T follicular helper cell (primary cell): ENCODE results near the gene ACADS.

Source experiments
- DNase-seq: peaks from one replicate; pipeline ENCODE4 v3.0.0-alpha.2; 2020; ENCODE audit warnings: low read depth
- total RNA-seq, 2 experiments: gene quantifications; one replicate each; lab custom pipeline; 2026; lab: John Stamatoyannopoulos, UW

The ACADS gene
- 11.4 to 19.1 reads per million in 2 experiments for total RNA-seq

GRCh38 chr12:120725659-120726509 lies at the start of gene ACADS:
Gene ACADS, plus strand, starts transcription at chr12:120725826. Its CDS starts 60 bp downstream, at chr12:120725886.
- peak; percentile 83 for DNase-seq

- DNase-seq: no peak
Observed at GRCh38 chr12:120677765-120678473, 47.7 kb upstream of the ACADS start.

- no peak for DNase-seq
Observed at GRCh38 chr12:120678572-120678971, 47.1 kb upstream of the ACADS start.

- DNase-seq: no peak
Observed at GRCh38 chr12:120680165-120680738, 45.4 kb upstream of the ACADS start.

GRCh38 chr12:120684523-120684932 lies 41.1 kb upstream of the ACADS start:
- DNase-seq: no peak

- no peak for DNase-seq
Observed at GRCh38 chr12:120685522-120685921, 40.1 kb upstream of the ACADS start.

GRCh38 chr12:120686151-120686689 lies 39.4 kb upstream of the ACADS start:
- DNase-seq: peak; percentile 94

GRCh38 chr12:120686690-120687577 lies 38.7 kb upstream of the ACADS start, which contains the start of gene MLEC:
Gene MLEC, plus strand, starts transcription at chr12:120687149. Its CDS starts 148 bp downstream, at chr12:120687297.
- peak; percentile 99 for DNase-seq

- no peak for DNase-seq
Observed at GRCh38 chr12:120687578-120688289, 37.9 kb upstream of the ACADS start.

- DNase-seq: no peak
Observed at GRCh38 chr12:120688527-120689071, 37.0 kb upstream of the ACADS start.

- DNase-seq: no peak
Observed at GRCh38 chr12:120689397-120690082, 36.1 kb upstream of the ACADS start.

- DNase-seq: no peak
Observed at GRCh38 chr12:120690083-120690450, 35.6 kb upstream of the ACADS start.

- DNase-seq: no peak
Observed at GRCh38 chr12:120690978-120691377, 34.6 kb upstream of the ACADS start.

GRCh38 chr12:120692524-120693033 lies 33.0 kb upstream of the ACADS start:
- DNase-seq: no peak

GRCh38 chr12:120693848-120694247 lies 31.8 kb upstream of the ACADS start:
- DNase-seq: no peak

GRCh38 chr12:120696626-120697025 lies 29.0 kb upstream of the ACADS start:
- DNase-seq: no peak

- no peak for DNase-seq
Observed at GRCh38 chr12:120697344-120697743, 28.3 kb upstream of the ACADS start.

- no peak for DNase-seq
Observed at GRCh38 chr12:120698665-120699064, 27.0 kb upstream of the ACADS start.

- DNase-seq: no peak
Observed at GRCh38 chr12:120699553-120699952, 26.1 kb upstream of the ACADS start.
